GM18520 (cell line): Measurements from ENCODE around the gene ZNF619.

Experiments used
- ATAC-seq: cut with Tn5 transposase; IDR thresholded peaks from one replicate; pipeline ENCODE4 v1.9.1; 2021; ENCODE audit not compliant: unreplicated experiment

The ZNF619 gene

DNA sequence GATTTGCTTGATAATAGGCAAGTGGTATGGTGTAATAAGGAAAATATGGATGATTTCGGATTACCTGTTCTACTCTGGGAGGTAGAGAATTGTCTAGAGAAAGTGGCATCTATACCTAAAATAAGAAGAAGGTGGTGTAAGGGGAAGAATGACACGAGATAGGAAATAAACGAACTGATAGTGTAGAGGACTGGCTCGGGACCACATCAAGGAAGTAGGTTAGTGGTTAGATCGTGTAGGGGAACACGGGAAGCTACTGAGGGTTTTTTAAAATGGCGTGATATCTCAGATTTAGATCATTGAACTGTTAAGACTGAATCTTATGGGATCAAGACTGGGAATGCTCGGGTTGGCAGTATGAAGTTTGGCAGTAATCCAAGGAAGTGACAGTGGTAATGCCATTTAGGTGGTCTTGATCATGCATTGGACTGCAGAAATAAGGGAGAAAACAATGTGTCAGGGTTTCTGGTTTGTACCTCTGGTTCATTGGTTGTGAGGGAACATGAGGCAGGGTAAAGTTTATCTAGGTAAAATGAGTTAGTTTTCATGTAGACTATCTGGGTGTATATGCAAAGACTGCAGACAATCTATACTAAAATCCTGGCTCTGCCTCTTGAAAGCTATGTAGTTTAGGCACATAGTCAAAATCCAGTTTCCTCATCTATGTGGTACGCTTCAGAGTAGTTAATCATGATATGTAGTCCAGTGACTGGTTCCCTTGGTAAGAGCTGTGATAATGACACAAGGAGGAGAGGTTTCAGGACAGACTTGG, 12.4 kb upstream of the ZNF619 start:
- ATAC-seq, result no peak

DNA sequence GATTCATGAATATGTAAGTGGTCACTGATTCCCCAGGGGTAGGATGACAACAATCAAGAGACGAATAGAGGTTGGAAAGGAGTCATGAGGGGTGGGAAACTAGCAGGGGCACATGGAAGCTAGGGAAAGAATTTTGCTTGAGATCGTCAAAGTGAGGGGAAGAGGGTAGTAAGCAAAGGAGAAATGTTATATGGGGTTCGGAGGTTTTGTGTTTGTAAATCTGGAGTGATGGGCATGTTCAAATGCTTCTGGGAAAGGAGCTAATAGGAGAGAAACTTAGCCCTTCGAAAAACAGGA, 11.9 kb upstream of the ZNF619 start:
- ATAC-seq, result no peak

DNA sequence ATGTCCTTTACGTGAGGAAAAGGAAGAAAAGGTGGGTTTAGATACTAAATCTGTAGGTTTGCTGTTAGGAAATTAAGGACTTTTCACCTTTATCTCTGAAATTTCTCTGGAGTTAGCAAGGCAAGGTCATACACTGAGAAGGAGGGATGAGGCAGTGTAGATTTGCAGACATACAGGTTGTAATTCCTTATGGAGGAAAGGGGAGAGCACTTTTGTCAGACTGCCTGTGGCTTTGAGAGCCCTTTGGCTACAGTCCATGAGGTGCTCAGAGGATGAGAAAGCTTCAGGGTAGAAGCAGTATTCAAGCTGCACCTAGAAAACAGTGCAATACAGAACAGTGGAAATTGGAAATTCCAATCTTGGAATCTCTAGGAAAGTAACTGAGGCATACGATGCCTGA, 11.5 kb upstream of the ZNF619 start:
- ATAC-seq, result no peak

DNA sequence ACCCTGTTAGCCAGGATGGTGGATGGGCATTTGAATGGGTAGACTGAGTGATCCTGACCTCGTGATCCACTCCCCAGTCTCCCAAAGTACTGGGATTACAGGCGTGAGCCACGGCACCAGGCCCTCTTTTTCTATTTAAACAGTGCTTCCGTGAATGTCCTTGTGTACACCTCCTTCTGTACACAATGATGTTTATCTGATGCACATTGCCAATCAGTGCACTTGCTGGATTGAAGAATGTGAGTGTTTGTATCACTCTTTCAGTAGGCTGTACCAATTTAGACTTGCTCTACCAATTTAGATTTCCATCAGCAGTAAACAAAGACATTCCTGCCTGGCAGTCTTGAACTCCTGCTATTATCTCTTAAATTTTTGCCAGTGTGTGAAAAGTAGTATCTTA, 8.9 kb upstream of the ZNF619 start:
- ATAC-seq, result no peak

DNA sequence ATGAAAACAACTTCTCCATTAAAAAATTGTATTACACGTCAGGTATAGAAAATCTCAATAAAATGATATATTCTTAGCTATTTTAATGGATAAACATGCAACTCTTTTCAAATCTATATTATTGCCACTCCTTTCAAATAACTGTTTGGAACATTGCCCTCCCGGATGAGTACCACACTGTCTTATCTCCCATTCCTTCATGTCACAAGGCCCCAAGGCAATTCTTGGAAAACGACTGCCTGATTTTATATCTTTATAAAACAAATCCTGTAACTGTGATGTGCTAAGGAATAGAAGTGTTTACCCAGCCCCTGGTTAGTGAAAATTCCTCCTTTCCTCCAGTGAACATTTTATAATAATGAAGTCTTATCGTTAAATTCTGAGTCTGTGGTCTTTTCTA, 6.2 kb upstream of the ZNF619 start:
- ATAC-seq, result no peak

DNA sequence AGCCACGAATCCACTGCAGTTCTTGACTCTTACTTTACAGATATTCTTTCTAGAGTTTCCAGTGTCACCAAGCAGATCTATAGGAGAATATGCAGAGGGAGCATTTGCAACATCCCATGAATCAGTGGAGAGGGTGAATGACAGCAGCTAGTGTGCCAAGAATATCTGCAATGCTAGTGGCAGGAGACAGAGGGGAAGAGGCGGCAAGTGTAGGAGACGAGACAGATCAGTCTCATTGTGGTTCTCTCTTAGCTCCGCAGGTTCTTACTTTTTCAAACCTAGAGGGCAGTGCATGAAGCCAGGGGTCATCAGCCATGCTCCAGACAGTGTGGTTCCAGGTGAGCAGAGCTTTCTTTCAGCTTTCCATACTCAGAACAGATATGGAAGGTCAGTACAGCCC, 744 bp downstream of the ZNF619 start:
- ATAC-seq, result no peak

DNA sequence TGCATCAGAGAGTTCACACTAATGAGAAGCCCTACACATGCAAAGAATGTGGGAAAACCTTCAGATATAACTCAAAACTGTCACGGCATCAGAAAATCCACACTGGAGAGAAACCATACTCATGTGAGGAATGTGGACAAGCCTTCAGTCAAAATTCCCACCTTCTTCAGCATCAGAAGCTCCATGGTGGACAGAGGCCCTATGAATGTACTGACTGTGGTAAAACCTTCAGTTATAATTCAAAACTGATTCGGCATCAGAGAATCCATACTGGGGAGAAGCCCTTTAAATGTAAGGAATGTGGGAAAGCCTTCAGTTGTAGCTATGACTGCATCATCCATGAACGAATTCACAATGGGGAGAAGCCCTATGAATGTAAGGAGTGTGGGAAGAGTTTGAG, 10.2 kb downstream of the ZNF619 start:
- ATAC-seq, result no peak

DNA sequence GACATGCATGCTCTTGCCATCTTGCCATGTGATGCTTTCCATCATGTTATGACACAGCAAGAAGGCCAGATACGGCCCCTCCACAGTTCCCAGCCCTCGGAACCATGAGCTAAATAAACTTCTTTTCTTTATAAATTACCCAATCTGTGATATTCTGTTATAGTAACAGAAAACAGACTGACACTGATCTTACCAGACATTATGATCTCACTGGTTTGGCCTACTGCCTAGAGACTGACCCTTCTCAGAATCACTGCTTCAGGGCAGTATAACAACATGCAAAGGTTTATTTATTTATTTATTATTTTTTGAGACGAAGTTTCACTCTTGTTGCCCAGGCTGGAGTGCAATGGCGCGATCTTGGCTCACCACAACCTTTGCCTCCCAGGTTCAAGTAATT, 14.0 kb downstream of the ZNF619 start:
- no peak for ATAC-seq

DNA sequence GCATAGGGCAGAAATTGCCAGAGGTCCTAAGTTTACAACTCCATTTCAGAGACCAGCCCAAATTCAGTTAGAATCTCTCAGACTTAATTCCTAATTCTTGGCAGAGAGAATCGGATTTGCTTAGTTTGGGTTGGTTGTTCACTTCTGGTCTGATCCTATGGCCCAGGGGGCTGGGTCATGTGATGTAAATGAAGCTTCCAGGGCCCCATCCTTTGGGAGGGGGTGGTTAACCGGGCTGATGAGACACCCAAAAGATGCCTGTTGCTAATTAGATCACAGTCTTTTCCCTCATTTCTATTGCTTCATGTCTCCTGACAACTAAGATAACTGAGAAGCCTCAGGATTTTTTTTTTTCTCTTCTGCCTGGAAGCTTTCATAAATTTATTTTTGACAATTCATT, 17.8 kb downstream of the ZNF619 start:
- ATAC-seq, result no peak

DNA sequence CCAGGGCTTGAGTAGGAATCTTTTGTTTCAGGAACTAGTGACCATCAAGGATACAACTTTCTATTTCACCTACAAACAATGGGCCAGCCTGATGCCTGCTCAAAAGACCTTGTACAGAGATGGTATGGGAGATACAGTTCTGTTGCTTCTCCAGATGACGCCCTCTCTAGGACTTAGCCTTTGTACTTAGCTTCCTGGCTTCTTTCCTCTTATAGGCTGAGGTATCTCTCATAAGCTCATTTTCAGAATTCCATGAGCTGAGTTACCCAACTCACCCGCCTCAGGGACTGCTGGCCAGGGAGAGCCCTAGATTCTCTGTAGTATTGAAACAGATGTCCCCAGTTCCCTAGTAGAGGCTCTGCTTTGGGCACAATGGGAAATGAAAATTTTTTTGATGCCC, 20.4 kb downstream of the ZNF619 start:
- ATAC-seq, result no peak

DNA sequence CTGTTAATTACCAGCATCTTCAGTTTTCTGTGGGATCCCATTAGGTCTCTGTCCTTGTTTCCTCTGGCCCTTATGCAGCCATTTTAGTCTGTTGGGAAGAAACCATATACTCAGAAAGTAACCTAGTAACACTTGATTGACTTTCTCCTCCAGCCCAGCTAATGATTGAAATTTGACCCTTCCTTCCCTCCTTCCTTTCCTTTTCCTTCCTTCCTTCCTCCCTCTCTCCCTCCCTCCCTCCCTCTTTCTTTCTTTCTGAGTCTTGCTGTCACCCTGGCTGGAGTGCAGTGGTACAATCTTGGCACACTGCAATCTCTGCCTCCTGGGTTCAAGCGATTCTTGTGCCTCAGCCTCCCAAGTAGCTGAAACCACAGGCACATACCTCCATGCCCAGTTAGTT, 23.0 kb downstream of the ZNF619 start:
- ATAC-seq, result no peak

DNA sequence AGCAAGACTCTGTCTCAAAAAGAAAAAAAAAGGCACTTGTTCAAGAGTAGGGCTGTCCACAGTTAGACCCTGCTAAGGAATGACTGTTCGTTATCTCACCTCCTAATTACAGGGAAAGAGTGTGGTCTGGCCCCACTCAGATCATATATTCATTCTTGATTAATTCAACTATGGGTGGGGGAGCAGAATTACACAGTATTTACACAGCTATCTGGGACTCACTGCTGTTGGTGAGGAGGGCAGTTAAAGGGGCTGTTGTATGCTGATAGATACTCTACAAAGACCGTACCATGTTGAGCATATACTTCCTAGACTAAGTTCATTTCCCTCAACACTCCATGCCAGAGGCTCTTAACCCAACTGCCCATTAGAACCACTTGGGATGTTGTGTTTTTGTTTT, 25.1 kb downstream of the ZNF619 start:
- no peak for ATAC-seq

DNA sequence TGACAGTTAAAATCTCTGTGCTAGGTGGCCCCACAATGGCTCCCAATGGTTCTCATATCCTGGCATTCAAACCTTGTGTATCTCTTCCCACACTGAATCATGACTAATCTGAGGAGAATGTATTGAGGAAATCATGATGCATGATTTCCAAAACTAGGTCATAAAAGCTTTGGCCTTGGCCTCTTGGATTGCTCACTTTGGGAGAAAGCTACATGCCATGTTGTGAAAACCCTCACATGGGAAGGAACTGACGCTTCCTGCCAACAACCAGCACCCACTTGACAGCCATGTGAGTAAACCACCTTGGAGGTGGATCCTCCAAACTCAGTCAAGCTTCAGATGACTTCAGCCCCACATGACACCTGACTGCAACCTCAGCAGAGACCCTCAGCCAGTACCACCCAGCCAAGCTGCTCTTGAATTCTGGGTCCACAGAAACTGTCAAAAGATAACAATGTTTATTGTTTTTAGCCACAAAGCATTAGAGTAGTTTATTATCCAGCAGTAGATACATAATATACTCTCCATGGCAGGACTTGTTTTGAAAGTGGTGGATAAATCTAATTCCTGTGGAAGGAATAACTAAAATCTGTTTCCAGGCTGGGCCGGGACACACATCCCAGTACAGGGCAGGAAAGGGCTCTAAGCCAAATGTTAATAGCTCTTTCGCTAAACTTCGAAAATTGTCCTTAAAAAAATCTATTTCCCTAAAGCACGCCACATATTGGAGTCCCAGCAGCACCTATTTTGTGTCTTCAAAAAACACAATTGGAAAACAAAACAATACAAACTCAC, 27.9 kb downstream of the ZNF619 start:
- ATAC-seq, result no peak

DNA sequence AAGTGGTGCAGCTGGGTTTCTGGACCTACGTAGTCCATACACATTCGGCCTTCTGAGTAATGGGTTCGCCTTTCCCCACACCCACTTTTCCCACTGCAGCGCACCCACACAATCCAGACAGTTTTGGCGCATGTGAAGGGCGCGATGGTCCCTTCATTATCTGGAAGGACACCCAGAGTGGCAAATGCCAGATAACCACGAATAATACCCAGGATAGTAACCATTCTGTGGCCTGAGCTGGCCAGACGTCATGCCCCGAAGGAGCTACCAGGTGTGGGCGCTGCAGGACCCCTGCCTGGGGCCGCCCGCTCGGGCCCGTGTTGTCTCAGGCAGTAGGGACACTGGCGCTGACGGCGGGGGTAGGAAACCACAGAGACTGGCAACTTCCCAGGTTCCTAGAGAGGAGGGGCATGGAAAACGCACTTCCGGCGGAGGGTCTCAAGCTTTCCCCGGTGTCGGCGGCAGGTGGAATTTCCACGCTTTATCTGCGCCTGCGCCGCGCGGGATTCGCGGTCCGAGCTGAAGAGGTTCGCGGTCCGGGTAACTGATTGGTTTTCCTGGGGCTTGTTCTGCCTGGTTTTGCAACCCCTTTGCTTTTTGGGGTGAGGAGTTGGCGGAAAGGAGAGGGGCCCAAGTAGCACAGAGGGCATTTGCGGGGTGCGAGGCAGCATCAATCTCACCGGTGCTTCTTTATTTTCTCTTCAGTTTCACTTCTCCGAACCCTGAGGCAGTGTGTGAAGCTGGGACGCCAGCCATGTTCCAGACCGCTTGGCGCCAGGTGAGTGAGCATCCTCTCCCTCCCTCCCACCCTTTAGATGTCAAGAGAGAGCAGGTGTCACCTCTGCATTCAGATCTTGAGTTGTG, 28.9 kb downstream of the ZNF619 start, which contains the start of gene ZNF620:
ZNF620 (plus strand) TSS at position 441 of the 864 bp plus-strand sequence; CDS start at position 755, 314 bp downstream.
- ATAC-seq, result no peak

DNA sequence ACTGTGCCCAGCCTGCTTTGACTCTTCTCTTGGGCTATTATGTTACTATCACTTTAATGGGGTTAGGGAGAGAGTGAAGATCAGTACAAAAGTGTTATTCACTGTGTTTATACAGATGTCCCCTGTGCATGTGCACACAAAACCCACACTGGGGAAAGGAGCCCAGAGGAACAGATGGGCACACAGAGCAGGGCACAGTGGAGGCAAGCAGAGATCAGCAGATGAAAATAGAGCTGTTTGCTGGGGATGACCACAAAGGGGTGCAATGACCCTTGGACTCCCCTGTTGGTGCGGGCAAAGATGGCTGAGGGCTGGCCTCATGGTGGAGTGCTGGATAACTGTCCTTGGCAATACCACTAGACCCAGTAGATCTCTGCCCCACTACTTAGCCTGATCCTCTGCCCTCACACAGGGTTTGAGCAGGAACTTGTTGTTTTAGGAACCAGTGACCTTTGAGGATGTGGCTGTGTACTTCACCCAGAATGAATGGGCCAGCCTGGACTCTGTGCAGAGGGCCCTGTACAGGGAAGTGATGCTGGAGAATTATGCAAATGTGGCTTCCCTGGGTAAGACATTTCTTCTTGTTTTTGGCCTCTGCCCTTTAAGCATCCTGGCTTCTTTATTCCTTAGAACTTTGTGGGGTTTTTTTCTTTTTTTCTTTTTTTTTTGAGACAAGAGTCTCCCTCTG, 34.3 kb downstream of the ZNF619 start:
- ATAC-seq, result no peak

DNA sequence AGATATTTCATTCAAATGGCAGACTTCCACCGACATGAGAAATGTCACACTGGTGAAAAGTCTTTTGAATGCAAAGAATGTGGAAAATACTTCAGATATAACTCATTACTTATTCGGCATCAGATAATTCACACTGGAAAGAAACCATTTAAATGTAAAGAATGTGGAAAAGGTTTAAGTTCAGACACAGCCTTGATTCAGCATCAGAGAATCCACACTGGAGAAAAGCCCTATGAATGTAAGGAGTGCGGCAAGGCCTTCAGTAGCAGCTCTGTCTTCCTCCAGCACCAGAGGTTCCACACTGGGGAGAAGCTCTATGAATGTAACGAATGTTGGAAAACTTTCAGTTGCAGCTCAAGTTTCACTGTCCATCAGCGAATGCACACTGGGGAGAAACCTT, 39.3 kb downstream of the ZNF619 start:
- ATAC-seq, result no peak

DNA sequence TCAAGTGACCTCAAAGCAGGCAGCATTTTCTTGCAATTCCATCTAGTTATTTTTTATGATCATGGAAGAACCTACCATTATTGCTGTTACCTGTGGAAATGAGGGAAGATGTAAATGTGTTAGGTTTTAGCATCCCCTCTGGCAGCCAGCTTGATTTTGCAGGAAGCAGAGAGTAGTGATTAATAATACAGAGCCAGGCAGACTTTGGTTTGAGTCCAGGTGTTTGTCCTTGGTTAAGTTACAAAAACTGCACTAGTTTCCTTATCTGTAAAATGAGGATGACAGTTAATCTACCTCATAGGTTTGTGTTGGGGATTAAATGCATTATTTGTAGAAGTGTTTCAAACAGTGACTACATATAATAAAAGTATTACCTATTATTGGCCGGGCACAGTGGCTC, 41.1 kb downstream of the ZNF619 start:
- no peak for ATAC-seq

DNA sequence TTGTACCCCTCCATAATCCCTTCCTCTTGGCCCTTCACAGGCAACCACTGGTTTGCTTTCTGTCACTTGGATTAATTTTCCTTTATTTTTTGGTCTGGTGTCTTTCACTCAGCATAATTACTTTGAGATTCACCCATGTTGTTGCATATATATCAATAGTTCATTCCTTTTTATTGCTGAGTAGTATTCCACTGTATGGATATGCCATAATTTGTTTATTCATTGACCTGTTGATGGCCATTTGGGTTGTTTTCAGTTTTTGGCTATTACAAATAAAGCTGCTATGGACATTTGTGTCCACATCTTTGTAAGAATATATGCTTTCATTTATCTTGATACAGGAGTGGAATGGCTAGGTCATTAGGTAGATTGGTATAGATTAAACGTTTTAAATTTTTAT, 41.9 kb downstream of the ZNF619 start:
- ATAC-seq, result no peak

DNA sequence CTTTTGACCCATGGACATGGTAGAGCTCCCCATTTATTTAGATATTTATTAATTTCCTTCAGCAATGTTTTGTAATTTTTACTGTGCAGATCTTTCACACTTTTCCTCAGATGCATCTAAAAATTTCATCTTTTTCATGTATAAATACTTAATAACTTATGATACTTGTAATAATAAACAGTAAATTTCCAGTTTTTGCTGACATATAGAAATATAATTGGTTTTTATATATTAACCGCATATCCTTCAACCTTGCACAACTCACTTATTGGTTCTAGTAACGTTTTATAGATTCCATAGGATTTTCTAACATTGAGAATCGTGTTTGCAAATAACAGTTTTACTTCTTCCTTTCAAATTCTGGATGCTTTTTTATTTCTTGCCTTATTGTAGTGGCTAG, 44.3 kb downstream of the ZNF619 start:
- ATAC-seq, result no peak

DNA sequence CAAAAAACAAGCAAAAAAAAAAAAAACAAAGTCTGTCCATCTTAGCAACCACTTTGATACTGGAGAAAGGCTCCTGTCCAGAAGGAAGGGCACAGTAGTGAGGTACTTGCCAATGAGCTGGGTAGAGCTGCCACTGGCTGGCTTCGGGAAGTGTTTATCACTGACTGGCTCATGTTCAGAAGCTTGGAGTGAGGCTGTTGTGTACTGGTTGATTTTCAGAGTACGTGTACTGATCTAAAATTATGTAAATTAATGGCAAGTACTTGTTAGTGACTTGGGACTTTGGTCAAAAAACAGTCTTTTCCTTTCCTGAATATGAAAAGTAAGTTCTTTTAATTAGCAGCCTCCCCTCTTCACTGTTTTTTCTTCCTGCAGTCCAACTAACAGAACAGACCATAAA, 46.9 kb downstream of the ZNF619 start:
- ATAC-seq, result no peak

DNA sequence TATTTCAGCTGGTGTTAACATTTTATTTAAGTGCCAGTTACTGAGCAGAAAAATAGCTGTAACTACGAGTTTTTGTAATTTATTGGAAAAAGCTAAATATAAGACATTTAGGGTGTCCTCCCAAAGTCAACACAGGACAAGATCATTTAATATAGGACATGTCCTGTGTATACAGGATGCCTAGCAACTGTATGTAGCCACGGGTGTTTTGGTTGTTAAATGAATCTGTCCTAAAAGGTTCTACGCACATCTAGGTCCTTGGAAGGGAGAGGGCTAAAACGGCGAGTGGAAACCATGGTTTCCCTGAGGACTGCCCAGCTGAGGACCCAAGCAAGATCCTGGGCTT, 47.3 kb downstream of the ZNF619 start:
- no peak for ATAC-seq
